Gastroesophageal sphincter (tissue), 3 donors: ENCODE measurements around the gene PDF.

Source experiments
- EP300 ChIP-seq: sonication (generic); formaldehyde crosslinking; IDR thresholded peaks from one replicate; pipeline ENCODE4 v1.6.1; 2017; ENCODE audit warnings: antibody characterized with exemption, mild to moderate bottlenecking
- POLR2A ChIP-seq, 2 donors: fragments of 450-650 bp; IDR thresholded peaks; one replicate each; pipeline ENCODE4 v1.6.1; 2017; ENCODE audit warnings: antibody characterized with exemption in 2 of 2, mild to moderate bottlenecking in 2 of 2, moderate library complexity in 1 of 2
- POLR2AphosphoS5 ChIP-seq: sonication (generic); formaldehyde crosslinking; IDR thresholded peaks from one replicate; pipeline ENCODE4 v1.6.1; 2017; ENCODE audit warnings: antibody characterized with exemption
- TF ChIP-seq, protein P1 (sequence below), 4 experiments: fragments of 200-600 bp in 2 of 4; fragments of 450-650 bp in 2 of 4; sonication (generic) in 1 of 4; IDR thresholded peaks; one replicate each; pipeline ENCODE4 v1.5.1; 2017 to 2019; ENCODE audit warnings: antibody characterized with exemption in 4 of 4, mild to moderate bottlenecking in 2 of 4, moderate library complexity in 2 of 4

DNA sequence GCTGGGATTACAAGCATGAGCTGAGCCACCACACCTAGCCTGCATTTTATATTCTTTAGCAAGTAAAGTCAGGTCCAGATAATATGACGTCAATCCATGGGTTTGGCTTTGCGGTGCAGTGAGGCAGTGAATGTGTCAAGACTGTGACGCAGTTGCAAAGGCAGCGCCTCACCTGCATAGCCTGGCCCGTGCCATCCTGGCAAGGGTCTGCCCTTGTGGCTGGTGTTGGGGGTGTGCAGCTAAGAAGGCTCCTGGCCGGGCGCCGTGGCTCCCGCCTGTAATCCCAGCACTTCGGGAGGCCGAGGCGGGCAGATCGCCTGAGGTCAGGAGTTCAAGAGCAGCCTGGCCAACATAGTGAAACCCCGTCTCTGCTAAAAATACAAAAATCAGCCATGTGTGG is 7.0 kb downstream of the PDF start:
- no peak for TF ChIP-seq POLR2AphosphoS5
- TF ChIP-seq EP300 = no peak
- TF ChIP-seq, protein P1, sequence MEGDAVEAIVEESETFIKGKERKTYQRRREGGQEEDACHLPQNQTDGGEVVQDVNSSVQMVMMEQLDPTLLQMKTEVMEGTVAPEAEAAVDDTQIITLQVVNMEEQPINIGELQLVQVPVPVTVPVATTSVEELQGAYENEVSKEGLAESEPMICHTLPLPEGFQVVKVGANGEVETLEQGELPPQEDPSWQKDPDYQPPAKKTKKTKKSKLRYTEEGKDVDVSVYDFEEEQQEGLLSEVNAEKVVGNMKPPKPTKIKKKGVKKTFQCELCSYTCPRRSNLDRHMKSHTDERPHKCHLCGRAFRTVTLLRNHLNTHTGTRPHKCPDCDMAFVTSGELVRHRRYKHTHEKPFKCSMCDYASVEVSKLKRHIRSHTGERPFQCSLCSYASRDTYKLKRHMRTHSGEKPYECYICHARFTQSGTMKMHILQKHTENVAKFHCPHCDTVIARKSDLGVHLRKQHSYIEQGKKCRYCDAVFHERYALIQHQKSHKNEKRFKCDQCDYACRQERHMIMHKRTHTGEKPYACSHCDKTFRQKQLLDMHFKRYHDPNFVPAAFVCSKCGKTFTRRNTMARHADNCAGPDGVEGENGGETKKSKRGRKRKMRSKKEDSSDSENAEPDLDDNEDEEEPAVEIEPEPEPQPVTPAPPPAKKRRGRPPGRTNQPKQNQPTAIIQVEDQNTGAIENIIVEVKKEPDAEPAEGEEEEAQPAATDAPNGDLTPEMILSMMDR (IDR thresholded peaks at IDR 0.05) = no peak
- no peak for TF ChIP-seq POLR2A (IDR thresholded peaks at IDR 0.05)
